HG03520 (cell line): ENCODE results near the gene DYSF.

ENCODE experiments used
- ATAC-seq: cut with Tn5 transposase; IDR thresholded peaks from one replicate; pipeline ENCODE4 v1.9.1; 2021; ENCODE audit warnings: mild to moderate bottlenecking, moderate library complexity; ENCODE audit not compliant: unreplicated experiment

The DYSF gene

GRCh38 chr2:71548646-71549425 lies 95.5 kb downstream of the DYSF start:
- no peak for ATAC-seq

- ATAC-seq, result no peak
Observed at GRCh38 chr2:71550801-71551630, 97.7 kb downstream of the DYSF start.

GRCh38 chr2:71551631-71551915 lies 98.2 kb downstream of the DYSF start:
- ATAC-seq, result no peak

GRCh38 chr2:71552356-71552755 lies 99.0 kb downstream of the DYSF start:
- ATAC-seq, result no peak

GRCh38 chr2:71552861-71553301 lies 99.5 kb downstream of the DYSF start:
- ATAC-seq, result no peak

- no peak for ATAC-seq
Observed at GRCh38 chr2:71554028-71554705, 100.8 kb downstream of the DYSF start.

- ATAC-seq, result no peak
Observed at GRCh38 chr2:71554706-71555056, 101.3 kb downstream of the DYSF start.

- ATAC-seq, result no peak
Observed at GRCh38 chr2:71555798-71556454, 102.6 kb downstream of the DYSF start.

GRCh38 chr2:71556692-71557250 lies 103.4 kb downstream of the DYSF start:
- no peak for ATAC-seq

GRCh38 chr2:71557321-71557720 lies 104.0 kb downstream of the DYSF start:
- ATAC-seq, result no peak

- no peak for ATAC-seq
Observed at GRCh38 chr2:71558300-71559051, 105.1 kb downstream of the DYSF start.

GRCh38 chr2:71559080-71559827 lies 105.9 kb downstream of the DYSF start:
- no peak for ATAC-seq

- no peak for ATAC-seq
Observed at GRCh38 chr2:71559828-71560637, 106.7 kb downstream of the DYSF start.

- no peak for ATAC-seq
Observed at GRCh38 chr2:71560638-71561011, 107.3 kb downstream of the DYSF start.

GRCh38 chr2:71561441-71562267 lies 108.3 kb downstream of the DYSF start:
- ATAC-seq, result no peak

- ATAC-seq, result no peak
Observed at GRCh38 chr2:71562518-71562917, 109.2 kb downstream of the DYSF start.

GRCh38 chr2:71563872-71564271 lies 110.5 kb downstream of the DYSF start:
- ATAC-seq, result no peak

GRCh38 chr2:71564361-71564760 lies 111.0 kb downstream of the DYSF start:
- ATAC-seq, result no peak
